GM18951 (cell line): ENCODE data around the gene JAML.

Experiments used
- POLR2A ChIP-seq: IDR thresholded peaks from 4 replicates; pipeline ENCODE4 v1.6.1; 2011; ENCODE audit warnings: mild to moderate bottlenecking; ENCODE audit not compliant: insufficient read length, insufficient read depth; ENCODE audit errors: extremely low read depth
- in situ Hi-C: fragments of 300-500 bp; cut with MboI; formaldehyde crosslinking; loops from one replicate; pipeline ENCODE4 v1.12.0; 2022; ENCODE audit warnings: low sequenced_read_pairs, mixed read lengths, inconsistent platforms; ENCODE audit not compliant: unreplicated experiment

The JAML gene

DNA sequence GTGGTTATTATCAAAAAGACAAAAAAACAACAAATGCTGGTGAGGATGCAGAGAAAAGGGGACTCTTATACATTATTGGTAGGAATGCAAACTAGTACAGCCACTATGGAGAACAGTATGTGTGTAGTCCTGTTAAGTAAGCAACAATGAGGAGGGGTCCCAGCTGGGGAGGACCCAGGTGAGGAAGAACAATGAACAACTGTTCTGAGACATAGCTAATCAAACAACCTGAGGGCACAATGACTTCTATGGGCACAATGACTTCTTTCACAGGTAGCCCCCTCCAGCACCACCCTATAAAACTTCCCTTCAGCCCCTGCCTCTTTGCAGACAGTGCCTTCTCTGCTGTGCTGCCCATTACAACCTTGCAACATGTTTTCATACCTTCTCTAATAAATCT lies 5.6 kb downstream of the JAML start:
- TF ChIP-seq POLR2A: no peak
- in situ Hi-C loops: no loop called here

DNA sequence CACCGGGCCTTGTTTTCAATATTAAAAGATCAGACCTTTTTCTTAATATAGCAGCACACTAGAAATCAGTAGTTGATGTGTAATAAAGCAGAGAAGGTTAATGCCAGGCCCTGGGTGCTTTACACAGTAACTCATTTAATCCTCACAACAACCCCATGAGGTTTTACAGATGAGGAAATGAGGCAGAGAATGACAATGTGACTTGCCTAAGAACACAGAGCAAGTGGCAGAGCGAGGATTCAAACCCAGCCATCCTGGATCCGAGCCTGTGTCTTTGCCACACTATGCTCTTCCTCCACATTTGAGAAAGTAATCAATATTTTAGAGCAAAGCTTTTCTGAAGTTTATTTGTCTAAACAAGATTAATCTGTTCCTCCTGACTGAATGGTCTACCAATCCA lies 7.2 kb downstream of the JAML start:
- in situ Hi-C loops: no loop called here
- no peak for TF ChIP-seq POLR2A

DNA sequence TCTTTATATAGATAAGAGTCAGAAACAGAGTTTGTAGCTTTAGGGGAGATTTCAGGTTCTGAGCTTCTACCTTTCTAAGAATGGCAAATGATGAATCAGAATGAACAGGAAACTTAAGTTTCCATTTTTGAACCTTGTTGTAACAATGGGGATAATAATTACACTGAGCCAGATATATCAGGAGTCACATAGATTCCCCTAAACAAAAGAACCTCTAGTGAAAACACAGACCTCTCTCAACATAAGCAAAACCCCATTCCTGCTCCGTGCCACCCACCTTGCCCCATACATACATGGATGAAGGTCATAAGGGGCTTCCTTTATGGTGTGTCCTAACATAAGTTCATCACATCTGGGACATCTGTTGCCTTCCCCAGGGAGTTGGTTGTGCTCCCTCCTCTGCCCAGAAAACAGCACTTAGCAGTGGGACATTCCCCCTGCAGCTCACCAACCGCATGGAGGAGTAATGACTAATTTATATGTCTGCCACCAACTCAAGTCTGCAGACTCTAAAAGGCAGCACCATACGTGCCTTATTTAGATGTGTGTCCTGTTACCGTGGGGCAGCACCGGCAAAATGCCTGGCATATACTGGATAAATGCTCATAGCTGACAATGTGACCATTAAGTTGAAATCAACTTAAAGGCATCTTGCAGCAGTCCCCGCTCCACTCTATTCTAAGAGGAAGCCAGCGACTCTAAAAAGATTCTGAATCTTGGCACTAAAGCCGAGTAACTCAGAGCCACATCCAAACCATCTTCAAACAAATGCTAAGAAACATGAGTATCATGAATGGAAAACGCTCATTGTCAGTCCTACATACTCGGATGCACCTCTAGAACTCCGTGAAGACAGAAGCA lies 8.0 kb downstream of the JAML start:
- in situ Hi-C loops: no loop called here
- TF ChIP-seq POLR2A: no peak

DNA sequence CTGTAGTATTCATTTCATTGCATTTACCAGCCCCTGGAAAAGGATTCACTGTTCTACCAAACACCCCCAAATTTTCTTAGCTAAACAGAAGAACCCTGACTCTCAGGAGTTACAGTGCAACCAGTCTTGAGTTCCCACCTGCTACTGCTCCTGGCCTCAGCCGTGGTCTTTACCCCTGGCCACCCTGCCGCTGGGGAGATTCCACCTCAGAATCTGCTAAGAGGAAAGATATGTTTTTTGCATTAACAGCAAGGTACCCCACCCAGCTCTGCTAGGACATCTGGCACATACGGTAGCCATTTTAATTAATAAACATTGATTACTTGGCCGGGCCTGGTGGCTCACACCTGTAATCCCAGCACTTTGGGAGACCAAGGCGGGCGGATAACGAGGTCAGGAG lies 9.0 kb downstream of the JAML start:
- in situ Hi-C loops: no loop called here
- TF ChIP-seq POLR2A: no peak

DNA sequence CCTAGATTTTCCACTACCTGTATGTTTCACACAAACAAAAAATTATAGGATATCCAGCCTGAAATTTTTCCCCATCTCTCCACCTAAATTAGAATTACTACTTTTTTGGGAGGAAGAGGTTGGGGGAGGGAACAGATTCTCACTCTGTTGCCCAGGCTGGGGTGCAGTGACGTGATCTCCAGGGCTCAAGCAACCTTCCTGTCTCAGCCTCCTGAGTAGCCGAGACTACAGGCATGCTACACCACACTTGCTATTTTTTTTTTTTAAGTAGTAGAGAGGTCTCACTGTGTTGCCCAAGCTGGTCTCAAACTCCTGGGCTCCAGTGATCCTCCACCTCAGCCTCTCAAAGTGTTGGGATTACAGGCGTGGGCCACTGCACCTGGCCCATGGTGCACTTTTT lies 9.5 kb downstream of the JAML start:
- in situ Hi-C loops: no loop called here
- no peak for TF ChIP-seq POLR2A

DNA sequence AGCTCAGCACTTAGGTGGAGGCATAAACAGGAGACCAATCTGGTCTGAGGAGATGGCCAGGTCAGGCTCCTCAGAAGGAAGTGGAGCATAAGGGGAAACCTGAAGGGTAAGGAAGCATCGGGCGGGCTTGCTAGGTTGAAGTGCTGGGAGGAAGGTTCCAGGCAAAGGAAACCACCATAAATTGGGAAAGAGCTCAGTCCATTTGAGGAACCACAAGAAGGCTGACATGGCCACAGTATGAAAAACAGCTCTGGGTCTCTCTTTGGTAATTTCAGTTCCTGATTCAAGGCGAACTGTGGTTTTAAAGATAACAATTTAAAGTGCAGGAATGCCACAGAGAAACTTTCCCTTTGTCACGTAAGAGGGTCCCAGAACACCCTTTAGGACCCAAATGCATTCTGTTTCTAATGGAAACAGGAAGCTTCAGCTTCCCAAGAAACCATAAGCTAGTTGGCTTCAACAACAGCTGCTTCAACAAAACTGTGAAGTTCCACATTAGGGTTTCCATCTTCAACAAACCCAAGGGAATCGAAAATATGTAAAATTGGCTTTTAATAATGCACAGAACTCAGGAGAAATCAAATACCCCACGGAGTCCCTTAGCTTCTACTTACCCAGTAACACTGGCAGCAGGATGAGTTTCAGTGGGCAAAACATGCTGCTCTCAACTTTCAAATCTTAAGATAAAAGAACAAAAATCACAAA lies 10.4 kb downstream of the JAML start:
- TF ChIP-seq POLR2A: no peak
- in situ Hi-C loops: no loop called here

DNA sequence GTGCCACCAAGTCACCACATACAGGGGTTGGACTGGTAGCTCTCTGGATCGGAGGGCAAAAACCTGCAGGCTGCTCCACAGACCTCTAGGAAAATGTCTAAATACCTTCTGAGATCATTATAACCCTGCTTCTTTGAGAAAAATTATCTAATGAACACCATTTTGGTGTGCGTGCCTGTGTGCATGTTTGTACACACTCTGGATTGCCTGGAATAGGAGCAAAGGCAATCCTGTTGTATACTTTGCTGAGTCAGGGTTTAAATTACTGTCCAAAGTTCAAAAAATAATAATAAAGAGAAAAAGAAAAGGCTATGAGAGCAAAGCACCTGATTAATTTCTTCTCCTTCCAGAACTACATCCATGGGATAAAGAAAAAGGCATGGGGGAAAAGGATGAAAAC lies 11.0 kb downstream of the JAML start:
- in situ Hi-C loops: no loop called here
- no peak for TF ChIP-seq POLR2A

DNA sequence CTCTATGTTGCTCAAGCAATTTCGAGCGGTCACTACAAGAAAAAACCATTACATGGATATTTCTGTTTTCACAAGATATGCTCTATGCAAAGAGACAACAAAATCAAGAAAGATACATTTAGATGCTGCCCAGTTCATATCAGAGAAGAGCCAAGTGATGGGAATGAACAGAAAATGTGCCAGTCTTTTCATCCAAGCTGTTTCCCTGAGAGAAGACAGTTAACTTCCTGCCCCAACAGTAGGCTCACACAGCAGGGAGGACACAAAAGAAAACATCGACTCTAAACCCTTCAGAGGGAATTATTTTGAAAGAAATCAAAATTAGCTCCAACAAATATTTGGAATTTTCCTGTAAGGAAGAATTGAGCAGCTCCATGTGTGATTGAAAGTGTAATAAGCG lies 11.6 kb downstream of the JAML start:
- TF ChIP-seq POLR2A: no peak
- in situ Hi-C loops: no loop called here

DNA sequence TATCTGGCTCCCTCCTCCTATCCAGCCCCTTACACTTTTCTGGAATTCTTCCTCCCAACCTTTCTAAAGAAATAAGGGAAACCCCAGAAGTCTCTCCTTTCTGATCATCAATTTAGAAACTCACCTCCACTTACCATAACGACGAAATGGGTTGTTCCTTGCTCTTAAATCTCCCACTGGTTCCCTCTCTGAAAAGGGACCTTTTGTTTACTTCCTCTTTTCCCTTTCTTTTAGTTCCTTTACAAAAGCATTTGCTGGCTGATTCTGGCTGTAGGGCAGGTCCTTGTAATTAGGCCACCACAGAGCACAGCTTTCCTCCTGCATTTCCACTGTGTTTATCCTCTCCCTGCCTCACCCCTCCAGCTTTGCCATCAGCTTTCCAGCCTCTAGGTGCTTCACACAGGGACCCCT lies 12.0 kb downstream of the JAML start:
- TF ChIP-seq POLR2A: no peak
- in situ Hi-C loops: no loop called here

DNA sequence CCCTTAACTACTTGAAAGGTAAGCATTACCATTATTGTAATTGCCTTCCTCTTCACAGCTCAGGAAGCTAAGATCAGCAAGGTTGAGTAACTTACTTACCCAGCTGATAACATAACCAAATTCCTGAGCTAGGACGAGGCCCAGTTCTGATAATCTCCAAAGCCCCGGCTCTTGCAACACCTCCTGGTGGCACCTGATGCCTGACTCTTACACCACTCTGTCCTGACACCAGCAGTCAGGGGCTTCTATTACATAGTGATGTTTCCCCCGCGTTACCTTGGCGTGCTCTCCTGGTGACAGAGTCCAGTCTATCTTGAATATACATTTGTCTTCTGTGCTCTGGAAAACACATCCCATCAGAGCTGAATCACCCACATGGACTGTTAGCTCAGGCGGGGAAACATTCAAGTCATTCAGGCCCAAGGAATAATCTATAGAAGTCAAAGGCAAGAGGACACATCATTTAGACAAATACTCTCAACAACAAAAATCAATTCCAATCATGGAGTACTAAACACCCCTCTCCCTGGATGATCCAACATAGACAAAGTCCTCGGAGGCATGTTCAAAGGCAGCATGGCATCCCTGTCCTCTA lies 12.6 kb downstream of the JAML start:
- in situ Hi-C loops: no loop called here
- no peak for TF ChIP-seq POLR2A

DNA sequence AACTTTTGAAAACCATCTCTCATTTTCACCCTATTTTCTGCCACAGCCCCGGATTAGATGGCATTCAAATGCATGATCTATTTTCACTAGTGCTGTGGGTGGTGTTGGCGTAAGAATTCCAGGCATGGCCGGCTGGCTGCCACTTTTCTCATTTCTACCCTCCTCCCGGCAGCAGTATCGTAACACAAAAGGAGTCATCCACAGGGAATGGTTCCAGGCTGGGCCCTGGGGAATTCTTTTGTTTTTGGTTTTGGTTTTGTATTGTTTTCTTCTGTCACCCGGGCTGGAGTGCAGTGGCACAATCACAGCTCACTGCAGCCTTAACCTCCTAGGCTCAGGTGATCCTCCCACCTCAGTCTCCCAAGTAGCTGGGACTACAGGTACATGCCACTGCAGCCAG lies 13.8 kb downstream of the JAML start:
- in situ Hi-C loops: no loop called here
- TF ChIP-seq POLR2A: no peak

DNA sequence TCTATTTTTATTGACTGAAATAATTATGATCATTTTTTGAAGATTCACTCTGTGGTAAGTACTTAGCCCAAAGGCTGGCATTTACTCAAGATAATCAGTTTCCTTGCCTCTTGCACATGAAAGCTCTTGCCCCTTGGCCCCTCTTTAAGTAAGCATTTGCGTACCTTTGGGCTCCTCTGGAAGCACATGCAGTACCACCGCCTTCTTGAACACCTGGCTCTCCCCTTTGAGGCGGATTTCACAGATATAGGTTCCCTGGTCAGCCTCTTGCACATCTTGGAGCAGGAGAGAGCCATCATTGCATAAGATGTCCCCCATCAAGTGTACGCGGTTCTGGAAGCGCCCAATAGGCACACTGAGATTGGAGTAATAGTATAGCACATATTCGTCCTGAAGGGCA lies 14.5 kb downstream of the JAML start:
- TF ChIP-seq POLR2A: no peak
- in situ Hi-C loops: no loop called here

DNA sequence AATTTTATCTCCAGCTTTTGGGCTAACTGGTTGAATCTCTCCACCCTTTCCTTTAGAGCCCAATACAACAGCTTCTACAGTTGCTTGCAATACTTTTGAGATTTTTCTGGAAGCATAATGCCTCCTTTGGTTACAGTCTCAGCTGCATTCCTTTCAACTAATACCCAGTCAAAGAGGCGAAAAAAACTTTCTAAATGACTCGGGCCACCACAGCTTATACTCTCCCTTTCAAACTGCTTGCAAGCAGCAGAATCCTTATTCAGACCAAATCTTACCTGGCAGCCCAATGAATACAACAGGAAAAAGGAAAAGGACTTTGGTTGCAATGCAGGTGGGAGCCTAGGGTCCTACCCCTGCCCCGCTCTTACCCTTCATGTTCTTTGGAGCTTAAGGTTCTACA lies 15.8 kb downstream of the JAML start:
- in situ Hi-C loops: loop anchor here (10.0 kb wide), 1 partner anchor 146 kb away; the partner anchor contains the start of gene UBE4A
- no peak for TF ChIP-seq POLR2A
